Breast epithelium (tissue), 4 donors: Measurements from ENCODE around the gene PTPRN2. TPM values are rescaled to one million over a fixed set of nuclear protein-coding genes. Genes with fewer than 3 reads are reported as not detected.

ENCODE experiments used
- DNase-seq, 2 donors: peaks; one replicate each; pipeline ENCODE4 v3.0.0-alpha.2; 2019; ENCODE audit warnings: low spot score in 2 of 2
- H3K27ac ChIP-seq, 2 donors: fragments of 200-600 bp; sonication (generic) in 1 of 2; one replicate each; pipeline ENCODE4 v1.5.1; 2016 to 2019; ENCODE audit warnings: mild to moderate bottlenecking in 1 of 2
- H3K27me3 ChIP-seq, 2 donors: fragments of 200-600 bp; sonication (generic) in 1 of 2; one replicate each; pipeline versions ENCODE4 v1.5.1 to v1.6.0; 2017 to 2019; ENCODE audit warnings: control low read depth in 1 of 2, mild to moderate bottlenecking in 1 of 2
- H3K36me3 ChIP-seq: fragments of 200-600 bp; one replicate; pipeline ENCODE4 v1.5.1; 2019
- H3K4me1 ChIP-seq, 2 donors: fragments of 200-600 bp; sonication (generic); one replicate each; pipeline ENCODE4 v1.5.1; 2016 to 2019; ENCODE audit warnings: control low read depth in 1 of 2
- H3K4me3 ChIP-seq, 3 donors: fragments of 200-600 bp; sonication (generic); 1 replicate in 2 of 3; 2 replicates in 1 of 3; pipeline ENCODE4 v1.5.1; 2016 to 2019; ENCODE audit warnings: mild to moderate bottlenecking in 3 of 3, moderate library complexity in 2 of 3
- H3K9me3 ChIP-seq, 2 donors: fragments of 200-600 bp; sonication (generic) in 1 of 2; one replicate each; pipeline ENCODE4 v1.5.1; 2016 to 2019; ENCODE audit warnings: control low read depth in 1 of 2
- POLR2A ChIP-seq: fragments of 450-650 bp; IDR thresholded peaks from one replicate; pipeline ENCODE4 v1.6.1; 2016; ENCODE audit warnings: antibody characterized with exemption, mild to moderate bottlenecking, moderate library complexity
- POLR2AphosphoS5 ChIP-seq, 3 donors: sonication (generic); formaldehyde crosslinking; IDR thresholded peaks; one replicate each; pipeline ENCODE4 v1.6.1; 2017; ENCODE audit warnings: antibody characterized with exemption in 3 of 3
- intact Hi-C: fragments of 100-400 bp; cut with DNase I; formaldehyde crosslinking; loops from one replicate; pipeline ENCODE4 v1.15.1; 2023; ENCODE audit warnings: low total_unique reads
- total RNA-seq, 3 donors: library from RNA; depleted of rRNA; stranded (reverse); fragments of >200 nt; gene quantifications; one replicate each; pipeline ENCODE4 v1.1.0, GENCODE V29; 2016
- TF ChIP-seq, protein P1 (sequence below), 3 donors: fragments of 450-650 bp; IDR thresholded peaks; one replicate each; pipeline ENCODE4 v1.5.1; 2016 to 2017; ENCODE audit warnings: antibody characterized with exemption in 3 of 3, mild to moderate bottlenecking in 3 of 3, moderate library complexity in 3 of 3

PTPRN2 gene
- total RNA-seq, 3 donors from 2014 or later, result 1.6 to 2.2 (median 2.2) TPM

DNA sequence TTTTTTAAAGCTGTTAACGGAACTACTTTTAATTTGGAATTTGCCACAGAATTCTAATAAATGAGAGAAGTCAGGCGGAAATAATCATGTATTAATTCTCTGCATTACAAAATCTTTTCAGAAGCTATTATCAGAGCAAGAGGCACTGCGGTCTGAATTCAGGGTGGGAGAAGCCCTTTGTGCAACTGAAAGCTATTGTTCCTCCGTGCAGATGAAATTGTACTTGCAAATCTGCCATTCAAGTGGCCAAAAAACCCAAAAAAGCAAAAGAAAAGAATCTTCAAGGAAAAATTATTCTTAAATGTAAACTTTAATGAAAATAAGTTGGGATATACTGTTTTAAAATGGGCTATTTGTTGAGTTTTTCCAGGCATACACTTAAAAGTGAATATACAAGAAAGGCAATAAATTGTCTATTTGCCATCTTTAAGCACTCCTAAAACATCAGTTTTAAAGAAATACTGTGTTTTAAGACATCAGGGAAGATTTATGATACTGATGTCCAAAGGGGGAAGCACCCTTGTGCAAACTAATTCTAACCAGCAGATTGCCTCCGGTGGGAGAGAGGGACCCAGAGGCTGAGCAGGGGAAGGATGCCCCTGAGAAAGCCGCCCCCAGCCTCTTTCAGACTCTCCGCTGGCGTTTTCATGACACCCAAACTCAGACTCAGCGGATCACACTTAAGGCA lies 899.6 kb downstream of the PTPRN2 start:
- DNase-seq, result no peak
- H3K9me3 ChIP-seq, result no peaks in the 10 kb centered on the region
- H3K27ac ChIP-seq, result no peak overlapping the region
- intact Hi-C loops, result no loop called here
- H3K27me3 ChIP-seq, result peaks cover 7 to 93% of the 10 kb centered on the region in 2 donors
- peaks cover 0 to 4% of the 10 kb centered on the region in 2 donors for H3K4me1 ChIP-seq
- TF ChIP-seq POLR2AphosphoS5 (IDR thresholded peaks at IDR 0.05) (no peak), POLR2A (no peak)
- TF ChIP-seq, protein P1, sequence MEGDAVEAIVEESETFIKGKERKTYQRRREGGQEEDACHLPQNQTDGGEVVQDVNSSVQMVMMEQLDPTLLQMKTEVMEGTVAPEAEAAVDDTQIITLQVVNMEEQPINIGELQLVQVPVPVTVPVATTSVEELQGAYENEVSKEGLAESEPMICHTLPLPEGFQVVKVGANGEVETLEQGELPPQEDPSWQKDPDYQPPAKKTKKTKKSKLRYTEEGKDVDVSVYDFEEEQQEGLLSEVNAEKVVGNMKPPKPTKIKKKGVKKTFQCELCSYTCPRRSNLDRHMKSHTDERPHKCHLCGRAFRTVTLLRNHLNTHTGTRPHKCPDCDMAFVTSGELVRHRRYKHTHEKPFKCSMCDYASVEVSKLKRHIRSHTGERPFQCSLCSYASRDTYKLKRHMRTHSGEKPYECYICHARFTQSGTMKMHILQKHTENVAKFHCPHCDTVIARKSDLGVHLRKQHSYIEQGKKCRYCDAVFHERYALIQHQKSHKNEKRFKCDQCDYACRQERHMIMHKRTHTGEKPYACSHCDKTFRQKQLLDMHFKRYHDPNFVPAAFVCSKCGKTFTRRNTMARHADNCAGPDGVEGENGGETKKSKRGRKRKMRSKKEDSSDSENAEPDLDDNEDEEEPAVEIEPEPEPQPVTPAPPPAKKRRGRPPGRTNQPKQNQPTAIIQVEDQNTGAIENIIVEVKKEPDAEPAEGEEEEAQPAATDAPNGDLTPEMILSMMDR (IDR thresholded peaks at IDR 0.05), result no peak
- no peak overlapping the region for H3K4me3 ChIP-seq
- H3K36me3 ChIP-seq, result no peaks in the 10 kb centered on the region

DNA sequence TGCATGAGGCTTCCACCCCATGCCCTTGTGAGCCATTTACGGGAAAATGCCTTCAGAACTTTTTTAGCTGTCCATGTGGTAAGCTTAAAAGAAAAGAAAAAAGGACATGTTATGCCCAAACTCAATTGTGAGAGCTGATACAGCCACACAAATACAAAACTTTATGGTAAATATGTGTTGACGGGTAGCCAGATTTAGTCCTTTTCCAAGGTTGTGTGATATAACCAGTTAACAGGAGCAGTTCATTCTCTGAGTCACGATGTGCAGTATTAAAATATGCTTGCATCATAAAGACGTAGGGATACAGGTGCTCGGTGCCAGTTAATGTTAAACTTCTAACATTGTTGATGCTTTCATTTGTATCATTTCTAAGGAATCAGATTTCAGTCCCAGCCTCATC lies 900.5 kb downstream of the PTPRN2 start:
- no peaks in the 10 kb centered on the region for H3K36me3 ChIP-seq
- no peak overlapping the region for H3K4me3 ChIP-seq
- DNase-seq, result no peak
- peaks cover 7 to 93% of the 10 kb centered on the region in 2 donors for H3K27me3 ChIP-seq
- TF ChIP-seq, protein P1 (IDR thresholded peaks at IDR 0.05), result no peak
- TF ChIP-seq POLR2AphosphoS5 (IDR thresholded peaks at IDR 0.05) (no peak), POLR2A (no peak)
- H3K9me3 ChIP-seq, result no peaks in the 10 kb centered on the region
- H3K4me1 ChIP-seq, result peaks cover 0 to 4% of the 10 kb centered on the region in 2 donors
- no peak overlapping the region for H3K27ac ChIP-seq
- intact Hi-C loops, result no loop called here

DNA sequence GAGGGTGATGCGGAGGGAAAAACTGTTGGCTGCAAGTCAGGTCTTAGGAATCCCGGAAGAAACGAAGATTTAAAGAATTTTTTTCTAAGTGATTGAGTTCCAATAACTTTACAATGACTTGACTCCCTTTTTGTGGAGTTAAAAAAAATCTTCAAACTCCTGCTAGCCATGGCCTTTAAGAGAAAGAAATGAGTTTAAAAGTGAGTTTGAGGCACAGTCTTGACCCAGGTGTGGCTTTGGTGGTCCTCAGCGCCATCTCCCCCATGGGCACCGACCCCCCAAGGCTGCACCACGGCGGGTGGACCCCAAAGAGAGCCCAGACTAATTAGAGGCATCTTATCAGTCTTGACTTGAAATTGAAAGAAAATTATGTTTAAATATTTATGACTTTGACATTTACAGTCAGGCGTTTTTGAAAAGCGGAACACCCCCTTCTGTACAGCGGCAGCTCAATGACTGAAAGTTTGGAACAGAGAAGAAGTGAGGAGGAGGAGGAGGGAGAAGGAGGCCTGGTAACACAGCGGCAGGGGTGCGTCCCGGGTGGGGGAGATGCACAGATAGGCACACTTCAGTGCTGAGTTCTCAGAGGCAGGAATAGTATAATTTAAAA lies 901.2 kb downstream of the PTPRN2 start:
- no peak overlapping the region for H3K27ac ChIP-seq
- intact Hi-C loops, result no loop called here
- DNase-seq, result no peak
- H3K27me3 ChIP-seq, result peaks cover 7 to 93% of the 10 kb centered on the region in 2 donors
- H3K4me3 ChIP-seq, result no peak overlapping the region
- TF ChIP-seq POLR2A (no peak), POLR2AphosphoS5 (IDR thresholded peaks at IDR 0.05) (no peak)
- TF ChIP-seq, protein P1 (IDR thresholded peaks at IDR 0.05), result no peak
- H3K36me3 ChIP-seq, result no peaks in the 10 kb centered on the region
- no peaks in the 10 kb centered on the region for H3K9me3 ChIP-seq
- peaks cover 0 to 4% of the 10 kb centered on the region in 2 donors for H3K4me1 ChIP-seq

DNA sequence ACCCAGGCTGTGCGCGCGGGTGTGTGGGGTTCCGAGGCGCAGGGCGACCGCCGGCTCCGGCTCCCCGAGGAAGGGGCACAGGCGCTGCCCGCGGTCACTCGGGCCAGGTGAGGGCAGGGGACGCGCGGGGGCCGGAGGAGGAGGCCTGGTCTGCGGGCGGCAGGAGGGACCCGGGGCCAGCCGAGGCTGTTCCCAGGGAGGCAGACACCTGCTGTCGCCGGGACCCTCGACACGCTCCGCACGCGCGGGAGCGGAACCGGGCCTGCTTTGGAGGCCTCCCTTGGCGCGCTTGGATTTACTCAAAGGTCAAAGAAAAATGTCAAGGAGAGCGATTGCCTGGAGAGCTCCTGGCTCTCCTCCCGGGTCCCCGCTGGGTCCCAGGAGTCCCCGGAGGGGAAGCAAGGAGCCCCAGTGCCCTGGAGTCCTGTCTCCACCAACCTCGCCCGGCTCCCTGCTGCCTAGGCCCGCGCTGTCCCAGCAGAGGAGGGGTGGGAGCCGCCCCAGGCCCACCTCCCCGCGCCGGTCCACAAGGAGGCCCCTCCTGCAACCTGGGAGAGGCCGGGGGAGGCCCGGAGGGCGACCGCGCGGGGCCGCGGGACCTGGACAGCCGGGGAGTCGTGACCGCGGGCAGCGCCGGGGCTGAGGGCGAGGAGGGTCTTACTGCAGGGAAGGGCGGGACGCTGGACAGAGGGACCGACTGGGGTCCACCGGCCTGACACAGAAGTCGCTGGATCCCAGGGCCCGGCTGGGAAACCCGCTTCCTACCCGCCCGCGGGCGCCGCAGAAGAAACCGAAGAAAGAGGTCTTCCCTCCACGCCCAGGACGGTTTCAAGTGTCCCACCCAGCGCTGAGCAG lies 902.0 kb downstream of the PTPRN2 start:
- Histone ChIP-seq H3K4me1 (peaks cover 0 to 4% of the 10 kb centered on the region in 2 donors), H3K4me3 (no peak overlapping the region), H3K36me3 (no peaks in the 10 kb centered on the region), H3K27ac (no peak overlapping the region), H3K9me3 (no peaks in the 10 kb centered on the region), H3K27me3 (peaks cover 7 to 88% of the 10 kb centered on the region in 2 donors)
- DNase-seq, result no peak
- TF ChIP-seq, protein P1 (IDR thresholded peaks at IDR 0.05), result no peak
- TF ChIP-seq POLR2A (no peak), POLR2AphosphoS5 (IDR thresholded peaks at IDR 0.05) (no peak)
- intact Hi-C loops, result no loop called here
